ENCODE measurements around the gene IDUA. TPM values are rescaled to one million over a fixed set of nuclear protein-coding genes. Genes with fewer than 3 reads are reported as not detected.

The IDUA gene
- total and polyA plus RNA-seq, 2 of the 4 experiments (the other 2 are of a cell fraction): 0.72 to 12.5 TPM

GRCh38 chr4:982291-982690, 4.6 kb upstream of the IDUA start:
- Histone ChIP-seq H3K27ac (ENCODE audit: insufficient read depth, low read length) (no peak overlapping the region), H3K56ac (ENCODE audit: extremely low read depth, insufficient read depth, low read length) (no peak overlapping the region), H2BK120ac (ENCODE audit: low read depth, low read length) (no peak overlapping the region), H3K27me3 (ENCODE audit: control insufficient read depth, insufficient read depth, low read length) (no peaks in the 10 kb centered on the region), H3K9ac (ENCODE audit: low read depth, low read length) (no peak overlapping the region), H3K23ac (ENCODE audit: low read depth, low read length) (no peak overlapping the region), H3K9me3 (ENCODE audit: control insufficient read depth, insufficient read depth, low read length) (no peaks in the 10 kb centered on the region), H4K8ac (ENCODE audit: low read depth in 2 of 2, low read length in 2 of 2) (no peak overlapping the region), H4K5ac (ENCODE audit: low read depth, low read length) (no peak overlapping the region), H2BK5ac (ENCODE audit: low read depth, low read length, poor library complexity, severe bottlenecking) (no peak overlapping the region), H2BK15ac (ENCODE audit: low read depth, low read length) (no peak overlapping the region), H2AK5ac (ENCODE audit: low read depth, low read length) (no peak overlapping the region), H2BK20ac (ENCODE audit: low read depth, low read length) (no peak overlapping the region), H3K4ac (ENCODE audit: low read depth, low read length) (no peak overlapping the region), H2AFZ (replicated peaks; ENCODE audit: low read length, poor library complexity) (no peak overlapping the region), H4K91ac (ENCODE audit: insufficient read depth, low read depth, low read length) (no peak overlapping the region), H3K4me1 (ENCODE audit: control insufficient read depth, insufficient read depth, low read length) (peaks cover 11% of the 10 kb centered on the region; the same call in 1 of the 2 replicates), H2AK9ac (replicated peaks; ENCODE audit: low read depth, low read length, poor library complexity) (no peak overlapping the region), H3K4me3 (ENCODE audit: insufficient read depth, low read depth, low read length) (no peak overlapping the region), H4K20me1 (ENCODE audit: insufficient read depth, low read length) (no peaks in the 10 kb centered on the region), H3K14ac (replicated peaks; ENCODE audit: low read depth, low read length) (no peak overlapping the region), H3K4me2 (ENCODE audit: low read depth, low read length) (no peak overlapping the region), H3K18ac (ENCODE audit: low read depth, low read length) (no peak overlapping the region), H3K9me1 (ENCODE audit: insufficient read depth, low read length) (peaks cover 11% of the 10 kb centered on the region), H3K36me3 (ENCODE audit: control insufficient read depth, insufficient read depth, low read length) (no peaks in the 10 kb centered on the region), H3K79me1 (ENCODE audit: low read depth in 1 of 2, low read length in 2 of 2) (peaks cover 5 to 21% of the 10 kb centered on the region in 2 experiments; a peak in 1 of 4 replicates)
- intact Hi-C loops (cut with micrococcal nuclease) (no loop called here), dilution Hi-C loops (cut with HindIII; ENCODE audit: low sequenced_read_pairs, unreplicated experiment) (no loop called here), in situ Hi-C loops (cut with MboI; ENCODE audit: low sequenced_read_pairs) (no loop called here)
- CTCF ChIA-PET: no interaction called here
- DNase-seq (no peak), ATAC-seq (ENCODE audit: low read depth) (no peak)
- POLR2A ChIA-PET (ENCODE audit: unreplicated experiment): no interaction called here
- TF ChIP-seq MAZ (IDR thresholded peaks at IDR 0.05; ENCODE audit: borderline replicate concordance, low read depth, low read length): no peak
- TF ChIP-seq RAD21 (IDR thresholded peaks at IDR 0.05; ENCODE audit: low read length): no peak
- TF ChIP-seq, protein P1, sequence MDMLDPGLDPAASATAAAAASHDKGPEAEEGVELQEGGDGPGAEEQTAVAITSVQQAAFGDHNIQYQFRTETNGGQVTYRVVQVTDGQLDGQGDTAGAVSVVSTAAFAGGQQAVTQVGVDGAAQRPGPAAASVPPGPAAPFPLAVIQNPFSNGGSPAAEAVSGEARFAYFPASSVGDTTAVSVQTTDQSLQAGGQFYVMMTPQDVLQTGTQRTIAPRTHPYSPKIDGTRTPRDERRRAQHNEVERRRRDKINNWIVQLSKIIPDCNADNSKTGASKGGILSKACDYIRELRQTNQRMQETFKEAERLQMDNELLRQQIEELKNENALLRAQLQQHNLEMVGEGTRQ (IDR thresholded peaks at IDR 0.05; ENCODE audit: low read depth, low read length): no peak
- TF ChIP-seq CHD1 (IDR thresholded peaks at IDR 0.05; ENCODE audit: low read depth, low read length): no peak
- no peak for TF ChIP-seq CEBPB (IDR thresholded peaks at IDR 0.05; ENCODE audit: low read depth, low read length)
- no peak for TF ChIP-seq MAFK (IDR thresholded peaks at IDR 0.05; ENCODE audit: low read depth, low read length)
- no peak for TF ChIP-seq RCOR1 (IDR thresholded peaks at IDR 0.05; ENCODE audit: insufficient replicate concordance, low read length)
- no peak for TF ChIP-seq NFE2L2 (IDR thresholded peaks at IDR 0.05; ENCODE audit: low read depth, low read length)
- whole genome bisulfite sequencing, 2 experiments (ENCODE audit: extremely low coverage in 2 of 2, insufficient read length in 1 of 2): 29% methylated on average over 1 of the region's 17 CpGs; no CpG with 5 or more reads in 1 of the 2 experiments
- BruUV-seq (replicated peaks): no TSS peak
